HepG2 (cell line): ENCODE data around the gene DNPH1. TPM values are rescaled to one million over a fixed set of nuclear protein-coding genes. Genes with fewer than 3 reads are reported as not detected.
A peak's percentile ranks its signal among the peaks of the same experiment; 100 is the strongest.

Experiments
- AKAP8 ChIP-seq: sonication (generic); formaldehyde crosslinking; IDR thresholded peaks from 2 replicates; pipeline ENCODE4 v1.5.1; 2020; ENCODE audit warnings: mild to moderate bottlenecking, missing genetic modification reagents
- DBP ChIP-seq: sonication (generic); formaldehyde crosslinking; IDR thresholded peaks from 2 replicates; pipeline ENCODE4 v1.4.0; 2020; ENCODE audit warnings: missing genetic modification reagents; ENCODE audit errors: not compliant biosample characterization
- GABPB1 ChIP-seq: IDR thresholded peaks from 2 replicates; pipeline ENCODE4 v1.6.1; 2016; ENCODE audit warnings: mild to moderate bottlenecking, missing genetic modification reagents, moderate library complexity, missing compliant biosample characterization
- GATAD2A ChIP-seq: IDR thresholded peaks from 2 replicates; pipeline ENCODE4 v1.6.1; 2016
- HOXA7 ChIP-seq: sonication (generic); formaldehyde crosslinking; IDR thresholded peaks from 2 replicates; pipeline ENCODE4 v1.8.1; 2022; ENCODE audit warnings: mild to moderate bottlenecking, missing genetic modification reagents, moderate library complexity
- IKZF1 ChIP-seq: fragments of 450-650 bp; IDR thresholded peaks from 2 replicates; pipeline ENCODE4 v1.7.1; 2016
- MAF1 ChIP-seq: sonication (generic); formaldehyde crosslinking; IDR thresholded peaks from 2 replicates; pipeline ENCODE4 v1.5.0; 2020; ENCODE audit warnings: missing genetic modification reagents, borderline replicate concordance
- PHB2 ChIP-seq: fragments of 450-650 bp; IDR thresholded peaks from 2 replicates; pipeline ENCODE4 v1.6.1; 2018; ENCODE audit not compliant: partially characterized antibody
- POGZ ChIP-seq: sonication (generic); formaldehyde crosslinking; IDR thresholded peaks from 2 replicates; pipeline ENCODE4 v1.4.0; 2020; ENCODE audit warnings: mild to moderate bottlenecking, missing genetic modification reagents
- POLR2AphosphoS5 ChIP-seq: IDR thresholded peaks from 2 replicates; pipeline ENCODE4 v1.6.1; 2012; ENCODE audit warnings: low read depth, low read length
- U2AF2 ChIP-seq: fragments of 200-400 bp; formaldehyde crosslinking; IDR thresholded peaks from 2 replicates; pipeline ENCODE4 v1.6.1; 2017; ENCODE audit warnings: low read depth, mild to moderate bottlenecking, low read length
- ZHX2 ChIP-seq, 2 experiments: sonication (generic) in 1 of 2; formaldehyde crosslinking in 1 of 2; IDR thresholded peaks; 2 replicates each; pipeline versions ENCODE4 v1.6.1 to v1.9.0; 2014 to 2022; ENCODE audit warnings: antibody characterized with exemption in 1 of 2, borderline replicate concordance in 1 of 2, inconsistent platforms in 1 of 2, low read depth in 1 of 2, missing genetic modification reagents in 1 of 2
- ZNF34 ChIP-seq: sonication (generic); formaldehyde crosslinking; IDR thresholded peaks from 2 replicates; pipeline ENCODE4 v1.4.0; 2020; ENCODE audit warnings: mild to moderate bottlenecking, missing genetic modification reagents, borderline replicate concordance
- ZNF382 ChIP-seq: sonication (generic); formaldehyde crosslinking; IDR thresholded peaks from 2 replicates; pipeline ENCODE4 v1.5.0; 2020; ENCODE audit warnings: missing genetic modification reagents, mild to moderate bottlenecking, borderline replicate concordance
- ZNF530 ChIP-seq: sonication (generic); formaldehyde crosslinking; IDR thresholded peaks from 2 replicates; pipeline ENCODE4 v1.5.0; 2020; ENCODE audit warnings: low read depth, mild to moderate bottlenecking, missing genetic modification reagents
- ZNF605 ChIP-seq: sonication (generic); formaldehyde crosslinking; IDR thresholded peaks from 2 replicates; pipeline ENCODE4 v1.8.0; 2022; ENCODE audit warnings: mild to moderate bottlenecking, missing genetic modification reagents
- ZNF7 ChIP-seq: IDR thresholded peaks from 2 replicates; pipeline ENCODE4 v1.6.1; 2016; ENCODE audit warnings: missing biosample characterization, missing genetic modification reagents
- ZNF704 ChIP-seq: sonication (generic); formaldehyde crosslinking; IDR thresholded peaks from 2 replicates; pipeline ENCODE4 v1.8.1; 2023; ENCODE audit warnings: mild to moderate bottlenecking, inconsistent platforms, moderate library complexity, missing genetic modification reagents, borderline replicate concordance
- ZSCAN29 ChIP-seq: sonication (generic); formaldehyde crosslinking; conservative IDR thresholded peaks from 2 replicates; pipeline ENCODE4 v1.4.0; 2020; ENCODE audit warnings: mild to moderate bottlenecking, missing genetic modification reagents
- polyA plus RNA-seq, 8 experiments: library from polyadenylated mRNA; depleted of rRNA in 3 of 8; stranded (reverse) in 7 of 8; unstranded in 1 of 8; fragments of >200 nt; fragmentation: Illumina TruSeq in 4 of 8; extraction: Trizol in 4 of 8; gene quantifications; 2 replicates each; pipeline versions ENCODE4 v1.2.1 to v1.2.3, GENCODE V29; 2011 to 2016; ENCODE audit warnings: low read depth in 4 of 8, missing spikeins in 1 of 8, mixed read lengths in 1 of 8; ENCODE audit not compliant: insufficient read depth in 1 of 8
- total RNA-seq, 5 experiments: library from RNA; depleted of rRNA; stranded (reverse); fragments of >200 nt; fragmentation: Illumina TruSeq; extraction: Trizol; gene quantifications; 2 replicates each; pipeline ENCODE4 v1.2.3, GENCODE V29; 2016; ENCODE audit warnings: low read depth in 1 of 5

The DNPH1 gene
- total and polyA plus RNA-seq, 2 of the 13 experiments (the other 11 are each of a cell fraction or from before 2014, with no cell fraction given): 56.5 to 75.1 TPM

GRCh38 chr6:43228951-43229802, at the start of gene DNPH1 (continued):
- TF ChIP-seq POGZ (CRISPR knock-in tag) (peak; percentile 10; the same call in 1 of the 2 replicates), POLR2AphosphoS5 (peak; percentile 65), ZNF7 (CRISPR knock-in tag) (no peak), IKZF1 (no peak), PHB2 (no peak), ZHX2 (IDR thresholded peaks at IDR 0.05; ENCODE audit: low read depth) (no peak), ZHX2 (CRISPR knock-in tag; IDR thresholded peaks at IDR 0.05; ENCODE audit: borderline replicate concordance) (peak; percentile 94; the same call in 1 of the 2 replicates), HOXA7 (no peak), GATAD2A (CRISPR knock-in tag) (no peak), AKAP8 (CRISPR knock-in tag) (0 out of 2 replicates have a peak, but pooled peaks have one; percentile 35), GABPB1 (CRISPR knock-in tag) (peak; percentile 73), ZNF382 (no peak), U2AF2 (no peak), ZNF530 (CRISPR knock-in tag) (no peak), DBP (CRISPR knock-in tag) (peak; percentile 89), ZNF34 (CRISPR knock-in tag) (no peak), ZNF704 (no peak), ZSCAN29 (CRISPR knock-in tag) (peak; percentile 75), MAF1 (CRISPR knock-in tag) (no peak), ZNF605 (CRISPR knock-in tag) (no peak)
